KOPT-K1 (cell line): Measurements from ENCODE around the gene HES1.
"Not testable (repeated sequence)": the region's sequence is repeated elsewhere in the genome, so short reads cannot be mapped to it uniquely, and the experiment has no call there.

Experiments used
- H3K27ac ChIP-seq: fragments of 200-600 bp; sonication (generic); 2 replicates; pipeline ENCODE4 v1.5.1; 2016; ENCODE audit warnings: antibody characterized with exemption, mild to moderate bottlenecking, low read depth, low read length; ENCODE audit not compliant: poor library complexity, severe bottlenecking
- H3K36me3 ChIP-seq: fragments of 200-600 bp; sonication (generic); 2 replicates; pipeline ENCODE4 v1.5.1; 2017; ENCODE audit warnings: antibody characterized with exemption, mild to moderate bottlenecking, low read length, moderate library complexity; ENCODE audit not compliant: insufficient read depth
- H3K9me3 ChIP-seq: fragments of 200-600 bp; sonication (generic); 2 replicates; pipeline ENCODE4 v1.5.1; 2017; ENCODE audit warnings: antibody characterized with exemption, low read length, mild to moderate bottlenecking; ENCODE audit not compliant: insufficient read depth, poor library complexity, severe bottlenecking

The HES1 gene

GRCh38 chr3:194112120-194113106 is 23.5 kb upstream of the HES1 start:
- H3K27ac ChIP-seq, result no peak overlapping the region
- H3K36me3 ChIP-seq, result no peaks in the 10 kb centered on the region
- no peaks in the 10 kb centered on the region for H3K9me3 ChIP-seq

- H3K36me3 ChIP-seq, result no peaks in the 10 kb centered on the region
- H3K27ac ChIP-seq, result no peak overlapping the region
- no peaks in the 10 kb centered on the region for H3K9me3 ChIP-seq
Observed at GRCh38 chr3:194114123-194114522, 21.8 kb upstream of the HES1 start.

DNA sequence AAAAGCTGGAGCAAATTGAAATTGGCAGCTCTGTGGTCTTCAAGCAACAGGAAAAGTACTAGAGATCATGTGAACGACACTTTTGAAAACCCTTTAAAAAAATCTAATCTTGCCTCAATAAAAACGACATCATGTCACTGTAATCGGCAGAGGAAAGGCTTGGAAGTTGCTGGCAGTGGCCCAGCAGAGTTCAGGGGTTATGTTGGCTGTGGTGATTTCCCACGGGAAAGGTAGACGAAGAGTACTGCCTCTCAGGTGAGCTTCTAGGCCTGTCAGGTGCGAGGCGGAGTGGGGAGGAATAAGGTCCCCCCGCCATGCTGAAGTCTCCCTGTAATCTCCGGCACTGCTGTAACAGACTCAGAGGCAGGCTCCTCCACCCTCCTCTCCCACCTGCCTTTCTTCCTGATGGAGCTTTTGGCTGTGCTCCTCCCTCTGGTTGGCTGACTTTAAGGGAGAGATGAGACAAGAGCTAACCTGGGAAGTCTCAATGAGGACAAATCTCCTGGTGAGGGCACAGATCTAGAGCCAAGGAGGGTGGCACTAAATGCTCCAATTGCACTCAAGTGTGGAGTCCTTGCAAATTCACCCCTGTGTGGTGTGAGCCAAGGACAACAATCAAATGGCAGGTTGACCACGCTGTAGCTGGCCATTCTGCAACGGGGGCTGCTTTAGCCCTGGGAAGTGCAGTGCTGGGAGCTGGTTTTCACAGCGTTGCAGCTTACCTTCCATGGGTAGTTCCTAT is 18.7 kb upstream of the HES1 start:
- no peaks in the 10 kb centered on the region for H3K9me3 ChIP-seq
- H3K36me3 ChIP-seq, result no peaks in the 10 kb centered on the region
- H3K27ac ChIP-seq, result no peak overlapping the region

GRCh38 chr3:194118920-194119319 is 17.0 kb upstream of the HES1 start:
- H3K9me3 ChIP-seq, result no peaks in the 10 kb centered on the region
- H3K36me3 ChIP-seq, result no peaks in the 10 kb centered on the region
- H3K27ac ChIP-seq, result no peak overlapping the region

DNA sequence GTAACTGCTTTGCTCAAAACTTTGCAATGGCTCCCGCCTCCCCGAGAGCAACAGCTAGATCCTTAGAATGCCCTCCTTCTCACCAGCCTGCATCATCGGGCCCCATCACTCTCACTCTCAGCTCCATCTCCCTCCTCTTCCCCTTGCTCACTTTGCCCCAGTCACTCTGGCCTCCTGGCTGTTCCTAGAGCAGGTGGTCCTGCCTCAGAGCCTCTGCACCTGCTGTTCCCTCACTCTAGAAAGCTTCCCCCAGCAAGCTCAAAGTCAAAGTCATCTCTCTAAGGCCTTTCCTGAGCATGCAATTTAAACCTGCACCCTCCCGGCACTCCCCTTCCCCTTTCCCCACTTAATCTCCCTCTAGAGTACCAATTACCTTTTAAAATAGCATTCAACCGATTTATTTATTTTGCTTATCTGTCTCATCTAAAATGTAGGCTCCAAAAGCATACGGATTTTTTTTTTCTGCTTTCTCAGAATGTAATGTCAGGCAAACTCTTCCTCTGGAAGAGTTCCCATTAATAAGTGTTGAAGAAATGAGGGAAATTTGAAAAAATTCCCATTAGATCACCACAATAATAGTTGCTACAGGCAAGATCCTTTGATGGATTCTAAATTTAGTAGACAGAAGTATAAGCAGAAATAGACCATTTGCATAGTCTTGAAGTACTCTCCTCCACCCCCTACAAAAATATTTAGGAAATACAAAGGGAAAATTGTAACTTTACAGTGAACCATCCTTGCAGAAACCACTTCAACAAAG is 15.9 kb upstream of the HES1 start:
- no peak overlapping the region for H3K27ac ChIP-seq
- H3K9me3 ChIP-seq, result no peaks in the 10 kb centered on the region
- no peaks in the 10 kb centered on the region for H3K36me3 ChIP-seq

- Histone ChIP-seq H3K27ac (no peak overlapping the region), H3K36me3 (no peaks in the 10 kb centered on the region), H3K9me3 (no peaks in the 10 kb centered on the region)
Observed at GRCh38 chr3:194120789-194121770, 14.9 kb upstream of the HES1 start.

DNA sequence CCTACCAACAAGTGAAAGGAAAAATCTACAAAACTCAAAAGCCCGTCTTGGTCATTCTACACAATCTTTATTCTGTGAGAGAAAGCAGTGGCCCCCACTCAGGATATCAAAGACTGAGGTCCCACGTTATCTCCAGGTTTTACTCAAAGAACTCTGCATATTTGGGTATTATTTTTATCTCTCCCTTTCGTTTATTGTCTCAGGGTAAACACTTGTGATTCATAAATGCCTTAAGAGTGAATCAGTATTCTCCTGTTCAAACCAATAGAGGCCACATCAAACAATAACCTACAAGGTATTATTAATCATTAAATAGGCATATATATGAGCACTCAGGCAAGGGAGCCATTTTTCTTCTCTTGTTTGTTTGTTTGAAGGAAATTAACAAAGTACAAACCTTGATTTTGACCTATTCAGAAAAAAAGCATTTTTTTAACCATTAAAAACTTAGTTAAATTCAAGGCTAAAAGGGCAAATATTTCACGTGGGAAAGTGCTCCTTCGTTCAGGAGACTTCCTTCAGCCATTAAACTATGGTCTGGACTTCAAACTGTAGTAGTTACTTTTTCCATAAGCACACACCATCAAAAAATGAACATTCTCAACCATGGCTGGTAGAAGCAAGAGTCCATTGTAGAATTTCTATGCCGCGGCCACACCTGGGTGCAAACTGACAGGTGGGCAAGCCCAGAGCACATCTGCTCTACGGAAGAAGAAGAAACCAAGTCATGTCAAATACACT is 13.9 kb upstream of the HES1 start:
- Histone ChIP-seq H3K36me3 (no peaks in the 10 kb centered on the region), H3K9me3 (no peaks in the 10 kb centered on the region), H3K27ac (no peak overlapping the region)

DNA sequence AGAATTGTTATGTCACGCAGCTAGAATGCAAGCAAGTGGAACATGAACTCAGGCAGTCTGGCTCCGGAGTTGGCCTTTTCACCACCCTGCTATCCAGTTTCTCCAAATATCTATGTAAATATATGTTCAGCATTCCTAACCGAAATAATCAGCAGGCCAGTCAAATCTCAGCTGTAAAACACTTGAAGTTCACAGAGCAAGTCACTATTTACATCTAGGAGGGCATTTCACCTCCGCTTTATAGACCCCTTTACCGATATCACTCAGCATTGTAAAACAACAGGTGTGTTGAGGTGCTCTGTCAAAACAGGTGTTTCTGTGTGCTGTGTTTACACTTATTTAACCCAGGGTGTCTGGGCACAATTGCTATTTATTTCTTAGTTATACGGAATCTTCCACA is 12.2 kb upstream of the HES1 start:
- H3K9me3 ChIP-seq, result no peaks in the 10 kb centered on the region
- no peak overlapping the region for H3K27ac ChIP-seq
- no peaks in the 10 kb centered on the region for H3K36me3 ChIP-seq

DNA sequence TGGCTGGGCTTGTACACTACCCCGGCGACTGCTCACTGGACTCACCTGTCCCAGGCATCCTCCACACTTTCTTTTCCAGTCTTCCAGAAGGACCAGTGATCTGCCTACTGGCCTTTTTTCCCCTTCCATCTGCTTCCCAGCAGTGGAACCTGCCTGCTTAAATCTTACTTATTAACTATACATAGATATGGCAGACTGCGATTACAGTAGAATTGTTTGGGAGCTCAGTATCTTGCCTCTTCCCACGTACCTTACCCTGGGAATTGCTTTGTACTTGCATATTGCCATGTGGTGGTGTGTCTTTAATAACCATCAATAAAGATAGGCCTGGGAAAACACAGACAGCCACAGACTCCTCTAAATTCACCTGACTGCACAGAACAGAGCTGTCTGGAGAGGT is 11.8 kb upstream of the HES1 start:
- Histone ChIP-seq H3K9me3 (no peaks in the 10 kb centered on the region), H3K36me3 (no peaks in the 10 kb centered on the region), H3K27ac (no peak overlapping the region)

GRCh38 chr3:194125442-194125841 is 10.5 kb upstream of the HES1 start:
- Histone ChIP-seq H3K36me3 (no peaks in the 10 kb centered on the region), H3K27ac (no peak overlapping the region), H3K9me3 (no peaks in the 10 kb centered on the region)

DNA sequence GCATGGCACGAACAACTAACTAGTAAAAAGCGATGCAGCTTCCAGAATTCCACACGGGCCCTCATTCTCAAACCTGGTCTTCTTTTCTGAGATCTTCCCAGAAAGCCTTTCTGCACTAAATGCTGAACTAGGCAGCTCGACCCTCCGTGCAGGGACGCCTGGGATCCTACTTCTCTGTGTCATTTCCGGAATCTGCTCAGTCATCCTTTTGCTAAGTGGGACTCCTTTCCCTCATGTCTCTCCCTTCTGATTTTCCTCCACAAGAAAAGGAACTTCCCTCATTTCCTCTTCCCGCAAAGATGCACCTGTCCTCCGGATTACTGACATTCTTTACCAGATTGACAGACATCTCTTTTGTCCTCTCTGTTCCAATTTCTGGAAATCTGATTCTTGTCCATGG is 9.2 kb upstream of the HES1 start:
- Histone ChIP-seq H3K27ac (no peak overlapping the region), H3K36me3 (no peaks in the 10 kb centered on the region), H3K9me3 (no peaks in the 10 kb centered on the region)

- no peaks in the 10 kb centered on the region for H3K36me3 ChIP-seq
- H3K27ac ChIP-seq, result no peak overlapping the region
- no peaks in the 10 kb centered on the region for H3K9me3 ChIP-seq
Observed at GRCh38 chr3:194128202-194128918, 7.6 kb upstream of the HES1 start.

DNA sequence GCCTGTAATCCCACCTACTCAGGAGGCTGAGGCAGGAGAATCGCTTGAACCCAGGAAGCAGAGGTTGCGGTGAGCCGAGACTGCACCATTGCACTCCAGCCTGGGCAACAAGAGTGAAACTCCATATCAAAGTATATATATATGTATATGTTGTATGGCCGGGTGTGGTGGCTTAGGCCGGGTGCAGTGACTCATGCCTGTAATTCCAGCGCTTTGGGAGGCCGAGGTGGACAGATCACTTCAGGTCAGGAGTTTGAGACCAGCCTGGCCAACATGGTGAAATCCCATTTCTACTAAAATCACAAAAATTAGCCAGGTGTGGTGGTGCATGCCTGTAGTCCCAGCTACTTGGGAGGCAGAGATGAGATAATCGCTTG is 7.0 kb upstream of the HES1 start:
- H3K36me3 ChIP-seq, H3K9me3 ChIP-seq, H3K27ac ChIP-seq: not testable (repeated sequence)
